ENCODE data around the gene ALK. TPM values are rescaled to one million over a fixed set of nuclear protein-coding genes. Genes with fewer than 3 reads are reported as not detected.

Gene ALK
- total RNA-seq, 2 donors from 2014 or later: 0.16 to 0.26 TPM

DNA sequence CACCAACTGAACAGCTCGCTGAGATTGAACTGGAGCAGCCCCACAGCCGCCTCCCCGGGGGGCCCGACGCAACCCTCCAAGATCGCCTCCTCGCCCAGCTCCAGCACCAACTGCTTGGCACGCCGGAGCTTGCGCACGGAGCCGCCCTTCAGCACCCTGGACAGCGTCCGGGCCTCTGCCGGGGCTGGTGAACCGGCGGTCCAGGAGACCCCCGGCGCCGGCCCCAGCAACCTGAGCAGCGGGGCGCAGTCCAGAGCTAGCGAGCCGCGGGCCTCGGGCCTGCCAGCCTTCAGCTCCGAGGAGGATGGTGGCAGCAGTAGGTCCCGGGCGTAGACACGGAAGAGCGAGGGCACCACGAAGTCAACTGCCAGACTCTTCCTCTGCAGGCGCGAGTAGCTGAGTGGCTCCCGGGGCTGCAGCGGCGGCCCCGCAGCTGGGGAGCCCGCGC, 1.2 kb downstream of the ALK start:
- peaks cover 0 to 28% of the 10 kb centered on the region in 2 donors for H3K4me1 ChIP-seq
- H3K36me3 ChIP-seq: no peaks in the 10 kb centered on the region
- peak overlapping the region in 1 of 2 donors; percentile 49 for H3K4me3 ChIP-seq
- no peak overlapping the region for H3K27ac ChIP-seq
- no peak for DNase-seq (ENCODE audit: low spot score)
- no peaks in the 10 kb centered on the region for H3K9me3 ChIP-seq
- TF ChIP-seq, protein P1, sequence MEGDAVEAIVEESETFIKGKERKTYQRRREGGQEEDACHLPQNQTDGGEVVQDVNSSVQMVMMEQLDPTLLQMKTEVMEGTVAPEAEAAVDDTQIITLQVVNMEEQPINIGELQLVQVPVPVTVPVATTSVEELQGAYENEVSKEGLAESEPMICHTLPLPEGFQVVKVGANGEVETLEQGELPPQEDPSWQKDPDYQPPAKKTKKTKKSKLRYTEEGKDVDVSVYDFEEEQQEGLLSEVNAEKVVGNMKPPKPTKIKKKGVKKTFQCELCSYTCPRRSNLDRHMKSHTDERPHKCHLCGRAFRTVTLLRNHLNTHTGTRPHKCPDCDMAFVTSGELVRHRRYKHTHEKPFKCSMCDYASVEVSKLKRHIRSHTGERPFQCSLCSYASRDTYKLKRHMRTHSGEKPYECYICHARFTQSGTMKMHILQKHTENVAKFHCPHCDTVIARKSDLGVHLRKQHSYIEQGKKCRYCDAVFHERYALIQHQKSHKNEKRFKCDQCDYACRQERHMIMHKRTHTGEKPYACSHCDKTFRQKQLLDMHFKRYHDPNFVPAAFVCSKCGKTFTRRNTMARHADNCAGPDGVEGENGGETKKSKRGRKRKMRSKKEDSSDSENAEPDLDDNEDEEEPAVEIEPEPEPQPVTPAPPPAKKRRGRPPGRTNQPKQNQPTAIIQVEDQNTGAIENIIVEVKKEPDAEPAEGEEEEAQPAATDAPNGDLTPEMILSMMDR (IDR thresholded peaks at IDR 0.05): no peak
- H3K27me3 ChIP-seq: peaks cover 3 to 13% of the 10 kb centered on the region in 2 donors

DNA sequence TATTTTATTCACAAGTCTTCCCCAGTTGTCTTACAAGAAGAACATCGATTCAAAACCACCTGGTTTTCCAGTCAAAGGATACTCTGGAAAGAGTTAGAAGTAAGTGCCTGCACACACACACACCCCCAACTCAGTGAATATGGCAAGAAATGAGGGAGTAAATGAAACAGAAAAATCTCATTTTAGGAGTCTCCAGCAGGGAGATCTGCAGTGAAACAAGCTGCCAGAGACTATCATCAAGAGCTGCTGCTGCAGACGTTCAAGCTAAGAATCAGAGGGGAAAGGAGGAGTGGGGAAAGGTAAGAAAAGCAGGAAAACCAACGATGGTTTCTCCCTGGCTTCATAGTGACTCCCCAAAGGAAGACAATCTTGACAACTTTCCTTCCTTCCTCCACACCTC, 2.4 kb downstream of the ALK start:
- no peak for DNase-seq (ENCODE audit: low spot score)
- peaks cover 3 to 13% of the 10 kb centered on the region in 2 donors for H3K27me3 ChIP-seq
- H3K9me3 ChIP-seq: no peaks in the 10 kb centered on the region
- H3K4me1 ChIP-seq: peaks cover 0 to 28% of the 10 kb centered on the region in 2 donors
- H3K36me3 ChIP-seq: no peaks in the 10 kb centered on the region
- no peak overlapping the region for H3K27ac ChIP-seq
- TF ChIP-seq, protein P1 (IDR thresholded peaks at IDR 0.05): no peak
- H3K4me3 ChIP-seq: no peak overlapping the region

DNA sequence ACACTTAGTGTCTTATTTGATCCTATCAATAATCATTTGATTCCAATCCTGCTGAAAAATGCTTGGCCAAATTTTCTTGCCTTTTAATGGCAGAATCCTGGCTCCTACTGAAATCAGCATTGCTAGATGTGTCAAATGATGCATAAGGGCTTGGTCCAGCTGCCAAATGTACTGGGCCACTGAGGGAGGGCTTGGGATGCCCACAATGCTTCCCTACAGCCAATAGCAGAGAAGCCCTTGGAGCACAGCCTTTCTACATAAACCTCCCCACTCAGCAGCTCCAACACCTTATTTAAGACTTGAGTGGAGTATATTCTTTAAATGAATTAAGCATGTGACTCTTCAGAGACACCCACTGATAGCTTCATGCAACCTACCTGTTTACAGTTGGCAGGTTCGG, 3.6 kb downstream of the ALK start:
- peaks cover 3 to 13% of the 10 kb centered on the region in 2 donors for H3K27me3 ChIP-seq
- TF ChIP-seq, protein P1 (IDR thresholded peaks at IDR 0.05): no peak
- H3K36me3 ChIP-seq: no peaks in the 10 kb centered on the region
- H3K4me3 ChIP-seq: no peak overlapping the region
- H3K9me3 ChIP-seq: no peaks in the 10 kb centered on the region
- H3K4me1 ChIP-seq: peaks cover 0 to 28% of the 10 kb centered on the region in 2 donors
- H3K27ac ChIP-seq: no peak overlapping the region
- DNase-seq (ENCODE audit: low spot score): no peak

DNA sequence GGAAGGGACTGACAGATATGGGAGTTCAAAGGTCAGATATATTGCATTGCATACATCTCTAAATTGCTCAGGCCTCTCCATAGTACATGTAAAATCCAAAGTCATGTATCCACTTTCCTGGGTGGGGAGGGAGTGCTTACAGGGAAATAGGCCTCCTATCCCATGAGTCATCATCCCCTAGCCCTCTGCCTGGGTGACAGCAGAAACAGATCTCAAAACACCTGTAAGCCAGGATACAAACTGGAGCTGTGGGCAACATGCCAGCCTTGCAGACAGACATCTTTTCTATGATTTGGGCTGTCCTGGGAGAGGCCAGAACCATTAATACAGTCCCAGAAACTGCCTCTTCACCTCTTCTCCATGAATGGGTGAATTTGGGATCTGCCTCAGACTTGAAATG, 4.8 kb downstream of the ALK start:
- Histone ChIP-seq H3K27me3 (peaks cover 3 to 13% of the 10 kb centered on the region in 2 donors), H3K4me1 (peaks cover 0 to 17% of the 10 kb centered on the region in 2 donors), H3K27ac (no peak overlapping the region), H3K9me3 (no peaks in the 10 kb centered on the region), H3K4me3 (no peak overlapping the region), H3K36me3 (no peaks in the 10 kb centered on the region)
- TF ChIP-seq, protein P1 (IDR thresholded peaks at IDR 0.05): no peak
- no peak for DNase-seq (ENCODE audit: low spot score)

DNA sequence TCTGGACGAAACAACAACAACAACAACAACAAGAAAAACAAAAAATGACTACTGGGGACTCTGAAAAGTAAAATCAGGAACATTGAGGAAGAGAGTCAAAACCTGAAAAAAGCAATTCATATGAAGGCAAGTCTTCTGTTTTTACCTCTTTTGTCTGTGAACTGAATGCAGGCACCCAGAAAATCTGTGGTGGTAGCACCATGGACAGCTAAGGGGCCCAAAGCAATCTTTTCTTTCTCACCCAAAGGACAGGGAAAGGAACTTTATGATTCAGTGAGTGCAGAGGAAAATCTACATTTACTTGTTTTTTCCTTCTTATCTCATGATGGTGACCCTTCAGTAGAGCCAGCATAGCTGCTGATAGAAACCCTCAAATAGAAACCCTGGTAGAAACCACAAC, 10.4 kb downstream of the ALK start:
- Histone ChIP-seq H3K27me3 (no peaks in the 10 kb centered on the region), H3K9me3 (no peaks in the 10 kb centered on the region), H3K27ac (no peak overlapping the region), H3K36me3 (no peaks in the 10 kb centered on the region), H3K4me3 (no peak overlapping the region), H3K4me1 (no peaks in the 10 kb centered on the region)
- TF ChIP-seq, protein P1 (IDR thresholded peaks at IDR 0.05): no peak
- no peak for DNase-seq (ENCODE audit: low spot score)

DNA sequence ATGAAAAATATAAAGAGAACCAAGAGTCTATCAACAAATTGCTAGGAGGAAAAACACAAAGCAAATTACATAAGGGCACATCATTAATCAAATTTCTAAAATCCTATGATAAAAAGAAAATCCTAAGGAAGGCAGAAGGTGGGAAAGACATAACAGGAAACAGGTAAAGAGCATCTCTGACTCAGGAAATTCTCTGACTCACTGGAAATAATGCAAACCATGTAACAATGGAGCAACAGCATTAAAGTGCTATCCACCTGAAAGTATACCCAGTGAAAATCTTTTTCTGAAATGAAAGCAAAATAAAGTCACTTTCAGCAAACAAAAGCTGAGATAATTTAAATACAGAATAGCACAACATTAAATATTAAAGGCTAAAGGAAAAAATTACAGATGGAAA, 10.9 kb downstream of the ALK start:
- H3K4me3 ChIP-seq: no peak overlapping the region
- no peak for DNase-seq (ENCODE audit: low spot score)
- no peaks in the 10 kb centered on the region for H3K4me1 ChIP-seq
- no peaks in the 10 kb centered on the region for H3K27me3 ChIP-seq
- no peaks in the 10 kb centered on the region for H3K9me3 ChIP-seq
- TF ChIP-seq, protein P1 (IDR thresholded peaks at IDR 0.05): no peak
- H3K27ac ChIP-seq: no peak overlapping the region
- no peaks in the 10 kb centered on the region for H3K36me3 ChIP-seq

Measured in right atrium auricular region (tissue), 2 donors.